Coronary artery (tissue), 2 donors: ENCODE data around the gene HSPBAP1.

Source experiments
- DNase-seq: peaks from one replicate; pipeline ENCODE4 v3.0.0-alpha.2; 2017; ENCODE audit warnings: low spot score
- H3K27ac ChIP-seq, 2 donors: fragments of 200-600 bp; sonication (generic); one replicate each; pipeline ENCODE4 v1.5.1; 2016 to 2019
- H3K4me3 ChIP-seq: fragments of 200-600 bp; sonication (generic); 2 replicates; pipeline ENCODE4 v1.5.1; 2016; ENCODE audit warnings: mild to moderate bottlenecking, moderate library complexity
- TF ChIP-seq, protein P1 (sequence below): fragments of 200-600 bp; sonication (generic); IDR thresholded peaks from one replicate; pipeline ENCODE4 v1.5.1; 2019; ENCODE audit warnings: antibody characterized with exemption

The HSPBAP1 gene

GRCh38 chr3:122690096-122690495 lies 103.5 kb downstream of the HSPBAP1 start:
- TF ChIP-seq, protein P1, sequence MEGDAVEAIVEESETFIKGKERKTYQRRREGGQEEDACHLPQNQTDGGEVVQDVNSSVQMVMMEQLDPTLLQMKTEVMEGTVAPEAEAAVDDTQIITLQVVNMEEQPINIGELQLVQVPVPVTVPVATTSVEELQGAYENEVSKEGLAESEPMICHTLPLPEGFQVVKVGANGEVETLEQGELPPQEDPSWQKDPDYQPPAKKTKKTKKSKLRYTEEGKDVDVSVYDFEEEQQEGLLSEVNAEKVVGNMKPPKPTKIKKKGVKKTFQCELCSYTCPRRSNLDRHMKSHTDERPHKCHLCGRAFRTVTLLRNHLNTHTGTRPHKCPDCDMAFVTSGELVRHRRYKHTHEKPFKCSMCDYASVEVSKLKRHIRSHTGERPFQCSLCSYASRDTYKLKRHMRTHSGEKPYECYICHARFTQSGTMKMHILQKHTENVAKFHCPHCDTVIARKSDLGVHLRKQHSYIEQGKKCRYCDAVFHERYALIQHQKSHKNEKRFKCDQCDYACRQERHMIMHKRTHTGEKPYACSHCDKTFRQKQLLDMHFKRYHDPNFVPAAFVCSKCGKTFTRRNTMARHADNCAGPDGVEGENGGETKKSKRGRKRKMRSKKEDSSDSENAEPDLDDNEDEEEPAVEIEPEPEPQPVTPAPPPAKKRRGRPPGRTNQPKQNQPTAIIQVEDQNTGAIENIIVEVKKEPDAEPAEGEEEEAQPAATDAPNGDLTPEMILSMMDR: no peak
- Histone ChIP-seq H3K4me3 (no peak overlapping the region), H3K27ac (no peak overlapping the region)
- DNase-seq: no peak
